ENCODE results near the gene NAPEPLD.

The NAPEPLD gene

GRCh38 chr7:103051519-103051918 lies 97.4 kb downstream of the NAPEPLD start:
- no peak for ATAC-seq (ENCODE audit: low read depth)
- Mint-ChIP-seq H3K4me3 (no peak overlapping the region), H3K27ac (no peak overlapping the region), H3K4me1 (no peaks in the 10 kb centered on the region), H3K36me3 (peaks cover 7% of the 10 kb centered on the region), H3K9me3 (peaks cover 9% of the 10 kb centered on the region), H3K27me3 (no peaks in the 10 kb centered on the region)
- DNase-seq (ENCODE audit: low spot score in 2 of 2) = no peak
